Lower leg skin (tissue), 4 donors: ENCODE measurements around the gene MAP2. TPM values are rescaled to one million over a fixed set of nuclear protein-coding genes. Genes with fewer than 3 reads are reported as not detected.

ENCODE experiments used
- DNase-seq, 2 donors: peaks; one replicate each; pipeline ENCODE4 v3.0.0-alpha.2; 2019; ENCODE audit warnings: low spot score in 2 of 2
- H3K4me3 ChIP-seq: fragments of 200-600 bp; sonication (generic); 2 replicates; pipeline ENCODE4 v1.5.1; 2017; ENCODE audit warnings: mild to moderate bottlenecking, low read depth; ENCODE audit not compliant: poor library complexity, severe bottlenecking
- POLR2A ChIP-seq, 2 donors: fragments of 450-650 bp; IDR thresholded peaks; one replicate each; pipeline ENCODE4 v1.6.1; 2016 to 2017; ENCODE audit warnings: antibody characterized with exemption in 2 of 2, mild to moderate bottlenecking in 1 of 2, moderate library complexity in 1 of 2
- WGBS, 2 donors: methylation state at CpG; one replicate each; pipeline ENCODE4 v1.1.5; 2018; 5-methylcytosine and 5-hydroxymethylcytosine counted together
- intact Hi-C: fragments of 100-400 bp; cut with DNase I; formaldehyde crosslinking; loops from one replicate; pipeline ENCODE4 v1.15.0; 2023; ENCODE audit warnings: low total_unique reads
- total RNA-seq, 4 donors: library from RNA; depleted of rRNA; stranded (reverse); fragments of >200 nt; gene quantifications; one replicate each; pipeline ENCODE4 v1.1.0, GENCODE V29; 2016
- TF ChIP-seq, protein P1 (sequence below), 3 donors: fragments of 450-650 bp; IDR thresholded peaks; one replicate each; pipeline ENCODE4 v1.5.1; 2016; ENCODE audit warnings: antibody characterized with exemption in 3 of 3, mild to moderate bottlenecking in 3 of 3, moderate library complexity in 2 of 3

MAP2 gene
- total RNA-seq, 4 donors from 2014 or later = 35.1 to 47.8 (median 40.9) TPM

DNA sequence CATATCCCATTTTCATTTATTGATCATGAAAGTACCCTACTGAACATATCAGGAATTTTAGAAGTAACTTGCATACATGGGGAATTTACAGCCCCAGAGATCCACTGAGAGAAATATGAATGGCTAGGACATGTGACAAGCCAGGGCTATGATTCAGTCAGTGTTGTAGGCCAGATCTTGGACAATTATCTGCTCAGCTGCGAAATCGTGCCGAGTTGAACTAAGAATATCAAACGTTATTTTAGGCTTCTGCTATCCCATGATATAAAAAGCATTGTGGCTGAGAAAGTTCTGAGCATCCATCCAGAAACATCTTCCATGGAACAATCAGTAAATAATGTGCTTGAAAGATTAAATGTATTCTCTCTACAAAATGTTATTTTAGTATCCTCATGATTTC is 262.1 kb downstream of the MAP2 start:
- TF ChIP-seq, protein P1, sequence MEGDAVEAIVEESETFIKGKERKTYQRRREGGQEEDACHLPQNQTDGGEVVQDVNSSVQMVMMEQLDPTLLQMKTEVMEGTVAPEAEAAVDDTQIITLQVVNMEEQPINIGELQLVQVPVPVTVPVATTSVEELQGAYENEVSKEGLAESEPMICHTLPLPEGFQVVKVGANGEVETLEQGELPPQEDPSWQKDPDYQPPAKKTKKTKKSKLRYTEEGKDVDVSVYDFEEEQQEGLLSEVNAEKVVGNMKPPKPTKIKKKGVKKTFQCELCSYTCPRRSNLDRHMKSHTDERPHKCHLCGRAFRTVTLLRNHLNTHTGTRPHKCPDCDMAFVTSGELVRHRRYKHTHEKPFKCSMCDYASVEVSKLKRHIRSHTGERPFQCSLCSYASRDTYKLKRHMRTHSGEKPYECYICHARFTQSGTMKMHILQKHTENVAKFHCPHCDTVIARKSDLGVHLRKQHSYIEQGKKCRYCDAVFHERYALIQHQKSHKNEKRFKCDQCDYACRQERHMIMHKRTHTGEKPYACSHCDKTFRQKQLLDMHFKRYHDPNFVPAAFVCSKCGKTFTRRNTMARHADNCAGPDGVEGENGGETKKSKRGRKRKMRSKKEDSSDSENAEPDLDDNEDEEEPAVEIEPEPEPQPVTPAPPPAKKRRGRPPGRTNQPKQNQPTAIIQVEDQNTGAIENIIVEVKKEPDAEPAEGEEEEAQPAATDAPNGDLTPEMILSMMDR (IDR thresholded peaks at IDR 0.05) = no peak
- H3K4me3 ChIP-seq = no peak overlapping the region
- WGBS, 2 donors = 55 to 64% methylated on average over 4 of the region's 4 CpGs
- intact Hi-C loops = no loop called here
- no peak for DNase-seq

DNA sequence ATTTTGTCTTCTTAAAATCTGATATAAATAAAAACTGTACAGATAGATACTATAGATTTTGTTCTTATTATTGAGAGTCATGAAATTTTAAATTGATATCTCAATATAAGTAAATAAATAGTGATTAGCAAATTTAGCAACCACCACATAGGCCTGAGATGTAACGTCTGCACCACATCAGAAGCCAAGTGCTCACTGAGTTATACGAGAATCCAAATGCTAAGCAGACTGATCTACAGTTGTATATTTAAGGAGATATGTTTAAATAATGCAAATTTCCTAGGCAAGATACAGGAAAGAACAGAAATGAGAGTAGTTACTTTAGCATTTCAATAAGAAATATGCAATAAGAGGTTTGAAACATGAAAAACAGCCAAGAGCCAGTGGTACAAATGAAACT is 262.6 kb downstream of the MAP2 start:
- DNase-seq = no peak
- WGBS, 2 donors = 62 to 65% methylated on average over 2 of the region's 2 CpGs
- no peak overlapping the region for H3K4me3 ChIP-seq
- TF ChIP-seq POLR2A (IDR thresholded peaks at IDR 0.05) = no peak
- TF ChIP-seq, protein P1 (IDR thresholded peaks at IDR 0.05) = no peak
- intact Hi-C loops = no loop called here

DNA sequence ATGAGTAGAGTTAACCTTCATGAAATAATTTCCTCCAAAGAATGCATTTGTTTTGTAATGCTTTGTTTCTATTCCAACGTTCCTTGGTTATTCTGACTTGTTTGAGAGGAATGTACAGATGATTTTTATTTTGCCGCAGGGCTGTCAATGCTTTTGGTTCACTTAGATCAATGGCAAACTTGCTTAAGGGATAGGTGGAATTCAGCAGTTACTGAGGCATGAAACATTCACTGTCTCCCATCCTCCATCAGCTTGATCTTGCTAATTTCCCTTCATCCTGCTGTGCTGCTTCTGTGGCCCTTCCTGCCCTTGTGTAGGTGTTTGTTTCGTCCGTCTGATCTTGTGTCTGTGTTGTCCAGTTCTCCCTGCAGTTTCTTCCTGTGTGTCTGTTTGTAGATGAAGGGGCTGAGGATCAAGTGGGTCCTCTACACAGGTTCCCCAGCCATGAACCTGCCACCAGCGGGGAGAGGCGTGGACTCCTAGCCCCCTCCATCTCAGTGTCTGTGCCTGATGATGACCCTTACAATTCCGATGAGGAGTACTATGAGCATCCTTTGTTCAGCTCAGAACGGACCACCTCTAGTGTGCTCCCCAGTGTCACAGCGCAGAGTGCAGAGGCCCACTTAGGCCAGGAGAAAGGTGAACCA is 263.6 kb downstream of the MAP2 start:
- intact Hi-C loops = no loop called here
- 76 to 81% methylated on average over 9 of the region's 9 CpGs for WGBS, 2 donors
- TF ChIP-seq POLR2A (IDR thresholded peaks at IDR 0.05) = no peak
- TF ChIP-seq, protein P1 (IDR thresholded peaks at IDR 0.05) = no peak
- DNase-seq = no peak
- H3K4me3 ChIP-seq = no peak overlapping the region

DNA sequence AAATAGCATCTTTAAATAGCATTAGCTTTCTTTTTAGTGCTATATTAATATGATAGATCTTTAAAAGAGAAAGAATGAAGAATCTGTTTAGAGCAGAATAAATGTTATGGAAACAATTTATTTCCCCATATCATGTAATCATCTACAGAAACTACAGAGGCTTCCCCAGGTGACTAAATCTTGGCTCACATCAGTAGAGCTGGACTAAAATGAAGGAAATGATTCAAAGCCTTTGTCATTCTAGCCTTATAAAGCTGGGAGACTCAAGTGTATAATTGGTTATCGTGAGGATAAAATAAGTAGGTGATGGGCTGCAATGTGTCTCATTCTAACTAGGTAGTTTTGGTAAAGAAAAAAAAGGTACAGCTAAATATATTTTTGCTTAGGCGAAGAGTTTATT is 264.5 kb downstream of the MAP2 start:
- H3K4me3 ChIP-seq = no peak overlapping the region
- intact Hi-C loops = no loop called here
- TF ChIP-seq POLR2A (IDR thresholded peaks at IDR 0.05) = no peak
- TF ChIP-seq, protein P1 (IDR thresholded peaks at IDR 0.05) = no peak
- WGBS, 2 donors = 86 to 94% methylated on average over 2 of the region's 2 CpGs
- DNase-seq = no peak

DNA sequence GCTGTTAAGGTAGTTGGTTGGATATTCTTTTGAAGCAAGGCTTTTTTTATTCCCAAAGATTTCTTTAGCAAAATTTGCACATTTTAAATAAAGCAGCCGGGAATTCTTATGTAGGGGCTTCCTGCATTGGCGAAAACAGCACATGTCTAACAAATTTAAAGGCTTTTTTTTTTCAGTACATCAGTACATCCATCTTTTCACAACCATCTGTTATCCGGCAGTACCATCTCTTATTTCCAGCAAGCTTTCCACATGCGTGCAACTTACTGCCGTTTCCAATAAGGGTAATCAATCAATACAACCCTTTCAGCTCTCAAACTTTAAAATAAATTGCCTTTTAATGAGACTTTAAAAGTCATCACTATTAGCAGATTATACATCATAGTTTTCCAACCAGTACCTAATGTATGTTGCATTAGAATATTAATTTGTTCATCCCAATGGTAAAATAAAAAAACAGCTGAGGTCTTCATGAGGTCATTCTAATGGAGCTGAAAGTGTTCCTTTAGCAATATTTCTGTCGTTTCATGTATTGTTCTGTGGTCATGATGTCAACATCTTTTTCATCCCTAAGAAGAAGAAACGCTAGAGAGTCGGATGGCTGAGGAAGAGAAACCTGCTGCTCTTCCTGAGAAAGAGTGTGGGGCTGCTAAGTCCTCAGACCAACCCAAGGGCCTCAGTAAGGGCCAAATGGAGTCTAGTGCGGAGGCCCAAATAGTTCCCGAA is 266.3 kb downstream of the MAP2 start:
- no peak for TF ChIP-seq POLR2A (IDR thresholded peaks at IDR 0.05)
- TF ChIP-seq, protein P1 (IDR thresholded peaks at IDR 0.05) = no peak
- intact Hi-C loops = no loop called here
- H3K4me3 ChIP-seq = no peak overlapping the region
- whole genome bisulfite sequencing, 2 donors = 78 to 79% methylated on average over 10 of the region's 10 CpGs
- DNase-seq = no peak
